Brain microvascular endothelial cell (primary cell): ENCODE results near the gene CRHR1.

Experiments
- DNase-seq: peaks from one replicate; pipeline ENCODE4 v3.0.0-alpha.2; 2020
- H3K27ac ChIP-seq: fragments of 250-450 bp; sonication (Bioruptor Pico); 2 replicates; pipeline ENCODE4 v1.5.1; 2020; ENCODE audit warnings: mild to moderate bottlenecking, moderate library complexity
- H3K27me3 ChIP-seq: fragments of 250-450 bp; sonication (Bioruptor Pico); replicated peaks from 2 replicates; pipeline ENCODE4 v1.5.1; 2020; ENCODE audit warnings: mild to moderate bottlenecking
- H3K36me3 ChIP-seq: fragments of 250-450 bp; sonication (Bioruptor Pico); replicated peaks from 2 replicates; pipeline ENCODE4 v1.5.1; 2020; ENCODE audit warnings: mild to moderate bottlenecking
- H3K4me3 ChIP-seq: 2 replicates; pipeline ENCODE4 v1.5.1; 2011; ENCODE audit warnings: low read depth, mild to moderate bottlenecking, control low read depth, low read length, moderate library complexity
- CTCF ChIP-seq: IDR thresholded peaks from 2 replicates; pipeline ENCODE4 v1.5.1; 2011; ENCODE audit warnings: low read depth, mild to moderate bottlenecking, moderate library complexity, low read length, control low read depth, inconsistent platforms; ENCODE audit errors: missing control alignments
- in situ Hi-C: cut with HindIII; loops from 2 replicates; pipeline ENCODE4 v1.10.0; 2017; ENCODE audit warnings: low sequenced_read_pairs, low pct_ligation_motif_present

Gene CRHR1

GRCh38 chr17:45784293-45784740 lies at the start of gene CRHR1:
CRHR1 (plus strand) TSS chr17:45784320; CDS start chr17:45784545, 225 bp downstream.
- Histone ChIP-seq H3K4me3 (peak within 1 kb of the TSS; percentile 20), H3K27me3 (peaks cover 64% of the 10 kb centered on the region), H3K27ac (no peak within 1 kb of the TSS), H3K36me3 (no peaks in the 10 kb centered on the region)
- no peak for DNase-seq
- TF ChIP-seq CTCF: no peak
- in situ Hi-C loops: no loop called here

GRCh38 chr17:45734598-45734997 lies 49.5 kb upstream of the CRHR1 start:
- Histone ChIP-seq H3K27ac (no peak overlapping the region), H3K36me3 (no peaks in the 10 kb centered on the region), H3K27me3 (no peaks in the 10 kb centered on the region), H3K4me3 (no peak overlapping the region)
- DNase-seq: no peak
- in situ Hi-C loops: no loop called here
- TF ChIP-seq CTCF: no peak

- in situ Hi-C loops: no loop called here
- no peak overlapping the region for H3K4me3 ChIP-seq
- H3K36me3 ChIP-seq: no peaks in the 10 kb centered on the region
- DNase-seq: no peak
- TF ChIP-seq CTCF: no peak
- no peaks in the 10 kb centered on the region for H3K27me3 ChIP-seq
- no peak overlapping the region for H3K27ac ChIP-seq
Observed at GRCh38 chr17:45735488-45735887, 48.6 kb upstream of the CRHR1 start.

- Histone ChIP-seq H3K4me3 (no peak overlapping the region), H3K27me3 (no peaks in the 10 kb centered on the region), H3K27ac (no peak overlapping the region), H3K36me3 (no peaks in the 10 kb centered on the region)
- no peak for TF ChIP-seq CTCF
- in situ Hi-C loops: no loop called here
- no peak for DNase-seq
Observed at GRCh38 chr17:45739786-45740185, 44.3 kb upstream of the CRHR1 start.

- DNase-seq: peak; percentile 12
- in situ Hi-C loops: no loop called here
- Histone ChIP-seq H3K36me3 (no peaks in the 10 kb centered on the region), H3K27ac (no peak overlapping the region), H3K27me3 (no peaks in the 10 kb centered on the region), H3K4me3 (no peak overlapping the region)
- no peak for TF ChIP-seq CTCF
Observed at GRCh38 chr17:45740553-45741330, 43.4 kb upstream of the CRHR1 start.

- H3K36me3 ChIP-seq: no peaks in the 10 kb centered on the region
- in situ Hi-C loops: no loop called here
- H3K27me3 ChIP-seq: no peaks in the 10 kb centered on the region
- H3K4me3 ChIP-seq: no peak overlapping the region
- no peak for DNase-seq
- H3K27ac ChIP-seq: no peak overlapping the region
- TF ChIP-seq CTCF: no peak
Observed at GRCh38 chr17:45742251-45742650, 41.9 kb upstream of the CRHR1 start.
